ENCODE results near the gene KRTAP4-6. TPM values are rescaled to one million over a fixed set of nuclear protein-coding genes. Genes with fewer than 3 reads are reported as not detected.
"Not testable (repeated sequence)": the region's sequence is repeated elsewhere in the genome, so short reads cannot be mapped to it uniquely, and the experiment has no call there.

KRTAP4-6 gene
- total and polyA plus RNA-seq, 2 of the 4 experiments (the other 2 are of a cell fraction): not detected

GRCh38 chr17:41111151-41111885, 29.0 kb downstream of the KRTAP4-6 start:
- H3K4me3 ChIP-seq (ENCODE audit: insufficient read depth, low read depth, low read length): no peak overlapping the region
- ATAC-seq (ENCODE audit: low read depth): no peak
- in situ Hi-C loops (cut with MboI; ENCODE audit: low sequenced_read_pairs) (no loop called here), dilution Hi-C loops (cut with HindIII; ENCODE audit: low sequenced_read_pairs, unreplicated experiment) (no loop called here), intact Hi-C loops (cut with micrococcal nuclease) (no loop called here)
- TF ChIP-seq MAFK (IDR thresholded peaks at IDR 0.05; ENCODE audit: low read depth, low read length) (peak; percentile 67), RFX5 (IDR thresholded peaks at IDR 0.05; ENCODE audit: low read depth, low read length) (no peak)
- H4K20me1 ChIP-seq (ENCODE audit: insufficient read depth, low read length): no peaks in the 10 kb centered on the region
- H3K9me3 ChIP-seq (ENCODE audit: control insufficient read depth, insufficient read depth, low read length): no peaks in the 10 kb centered on the region
- no peaks in the 10 kb centered on the region for H3K79me1 ChIP-seq (ENCODE audit: low read depth in 1 of 2, low read length in 2 of 2)
- H3K27me3 ChIP-seq (ENCODE audit: control insufficient read depth, insufficient read depth, low read length): no peaks in the 10 kb centered on the region
- no TSS peak for BruUV-seq (replicated peaks)
- no peak overlapping the region for H3K23ac ChIP-seq (ENCODE audit: low read depth, low read length)
- DNase-seq: no peak
- H2BK5ac ChIP-seq (ENCODE audit: low read depth, low read length, poor library complexity, severe bottlenecking): no peak overlapping the region
- H2BK120ac ChIP-seq (ENCODE audit: low read depth, low read length): no peak overlapping the region
- H2BK20ac ChIP-seq (ENCODE audit: low read depth, low read length): no peak overlapping the region
- H3K36me3 ChIP-seq (ENCODE audit: control insufficient read depth, insufficient read depth, low read length): no peaks in the 10 kb centered on the region
- H2BK15ac ChIP-seq (ENCODE audit: low read depth, low read length): no peak overlapping the region
- H4K8ac ChIP-seq (ENCODE audit: low read depth in 2 of 2, low read length in 2 of 2): no peak overlapping the region; a peak in 1 of 4 replicates
- H4K5ac ChIP-seq (ENCODE audit: low read depth, low read length): no peak overlapping the region
- H3K9me1 ChIP-seq (ENCODE audit: insufficient read depth, low read length): no peaks in the 10 kb centered on the region; the same call in 1 of the 2 replicates
- H2AK5ac ChIP-seq (ENCODE audit: low read depth, low read length): no peak overlapping the region
- no peak overlapping the region for H3K4me2 ChIP-seq (ENCODE audit: low read depth, low read length)
- no peak overlapping the region for H3K4ac ChIP-seq (ENCODE audit: low read depth, low read length)
- H2AK9ac ChIP-seq (replicated peaks; ENCODE audit: low read depth, low read length, poor library complexity): no peak overlapping the region
- ChIA-PET POLR2A (ENCODE audit: unreplicated experiment) (no interaction called here), CTCF (interaction anchor here (0.6 kb wide), 1 partner anchor 263 kb away, joined by 3 read pairs; no protein-coding TSS in a partner anchor)
- no peak overlapping the region for H3K18ac ChIP-seq (ENCODE audit: low read depth, low read length)
- H2AFZ ChIP-seq (replicated peaks; ENCODE audit: low read length, poor library complexity): no peak overlapping the region
- no peak overlapping the region for H3K56ac ChIP-seq (ENCODE audit: extremely low read depth, insufficient read depth, low read length)
- H3K9ac ChIP-seq (ENCODE audit: low read depth, low read length): no peak overlapping the region
- no peak overlapping the region for H3K27ac ChIP-seq (ENCODE audit: insufficient read depth, low read length)
- no CpG with 5 or more reads among the region's 2 CpGs for WGBS, 2 experiments (ENCODE audit: extremely low coverage in 2 of 2, insufficient read length in 1 of 2)
- H3K4me1 ChIP-seq (ENCODE audit: control insufficient read depth, insufficient read depth, low read length): no peaks in the 10 kb centered on the region
- no peak overlapping the region for H3K14ac ChIP-seq (replicated peaks; ENCODE audit: low read depth, low read length)
- H4K91ac ChIP-seq (ENCODE audit: insufficient read depth, low read depth, low read length): no peak overlapping the region

GRCh38 chr17:41108728-41109386, 31.5 kb downstream of the KRTAP4-6 start:
- H3K27me3 ChIP-seq (ENCODE audit: control insufficient read depth, insufficient read depth, low read length); H2BK5ac ChIP-seq (ENCODE audit: low read depth, low read length, poor library complexity, severe bottlenecking); H3K23ac ChIP-seq (ENCODE audit: low read depth, low read length); H2AK5ac ChIP-seq (ENCODE audit: low read depth, low read length); H3K14ac ChIP-seq (replicated peaks; ENCODE audit: low read depth, low read length); H3K56ac ChIP-seq (ENCODE audit: extremely low read depth, insufficient read depth, low read length); H4K91ac ChIP-seq (ENCODE audit: insufficient read depth, low read depth, low read length); H3K18ac ChIP-seq (ENCODE audit: low read depth, low read length); CTCF ChIA-PET; H3K9ac ChIP-seq (ENCODE audit: low read depth, low read length); H4K5ac ChIP-seq (ENCODE audit: low read depth, low read length); H3K27ac ChIP-seq (ENCODE audit: insufficient read depth, low read length); H3K79me1 ChIP-seq (ENCODE audit: low read depth in 1 of 2, low read length in 2 of 2); ATAC-seq (ENCODE audit: low read depth); H3K4me1 ChIP-seq (ENCODE audit: control insufficient read depth, insufficient read depth, low read length); H3K36me3 ChIP-seq (ENCODE audit: control insufficient read depth, insufficient read depth, low read length); dilution Hi-C loops (cut with HindIII; ENCODE audit: low sequenced_read_pairs, unreplicated experiment); POLR2A ChIA-PET (ENCODE audit: unreplicated experiment); H4K20me1 ChIP-seq (ENCODE audit: insufficient read depth, low read length); intact Hi-C loops (cut with micrococcal nuclease); H2AK9ac ChIP-seq (replicated peaks; ENCODE audit: low read depth, low read length, poor library complexity); H3K9me3 ChIP-seq (ENCODE audit: control insufficient read depth, insufficient read depth, low read length); DNase-seq; BruUV-seq (replicated peaks); H3K4me2 ChIP-seq (ENCODE audit: low read depth, low read length); in situ Hi-C loops (cut with MboI; ENCODE audit: low sequenced_read_pairs); H3K9me1 ChIP-seq (ENCODE audit: insufficient read depth, low read length); H3K4ac ChIP-seq (ENCODE audit: low read depth, low read length); H2AFZ ChIP-seq (replicated peaks; ENCODE audit: low read length, poor library complexity): not testable (repeated sequence)
- no CpG with 5 or more reads among the region's 1 CpG for WGBS, 2 experiments (ENCODE audit: extremely low coverage in 2 of 2, insufficient read length in 1 of 2)
- Histone ChIP-seq H2BK15ac (ENCODE audit: low read depth, low read length) (peak overlapping the region; percentile 71; the same call in 1 of the 3 replicates), H2BK20ac (ENCODE audit: low read depth, low read length) (peak overlapping the region; percentile 62; the same call in 1 of the 2 replicates), H3K4me3 (ENCODE audit: insufficient read depth, low read depth, low read length) (peak overlapping the region; percentile 16; the same call in 1 of the 2 replicates), H2BK120ac (ENCODE audit: low read depth, low read length) (peak overlapping the region; percentile 41), H4K8ac (ENCODE audit: low read depth in 2 of 2, low read length in 2 of 2) (peak overlapping the region in 1 of 2 experiments; percentile 4; a peak in 1 of 4 replicates)
